Measurements from ENCODE around the gene BTBD1.
"Not testable (repeated sequence)": the region's sequence is repeated elsewhere in the genome, so short reads cannot be mapped to it uniquely, and the experiment has no call there.

The BTBD1 gene

GRCh38 chr15:83036253-83036652 lies 30.8 kb downstream of the BTBD1 start:
- Histone ChIP-seq H3K4me3 (ENCODE audit: low read depth in 1 of 2, low read length in 2 of 2) (no peak overlapping the region), H3K27me3 (ENCODE audit: insufficient read depth, low read length, poor library complexity) (no peaks in the 10 kb centered on the region), H3K9me3 (ENCODE audit: insufficient read depth, low read length, severe bottlenecking) (no peaks in the 10 kb centered on the region), H3K4me1 (ENCODE audit: insufficient read depth, low read length) (no peaks in the 10 kb centered on the region), H3K4me2 (ENCODE audit: insufficient read depth, low read length) (no peak overlapping the region), H3K79me2 (ENCODE audit: insufficient read depth, low read length) (peaks cover 87% of the 10 kb centered on the region), H3K36me3 (ENCODE audit: insufficient read depth, low read length) (peaks cover 70% of the 10 kb centered on the region), H3K9ac (ENCODE audit: low read depth, low read length) (no peak overlapping the region), H2AFZ (ENCODE audit: low read depth, low read length) (no peak overlapping the region), H3K27ac (ENCODE audit: low read length) (no peak overlapping the region), H4K20me1 (ENCODE audit: insufficient read depth, low read length) (peaks cover 10% of the 10 kb centered on the region; the same call in 1 of the 2 replicates)
- TF ChIP-seq EZH2 (IDR thresholded peaks at IDR 0.05; ENCODE audit: borderline replicate concordance, low read depth, low read length, severe bottlenecking): no peak
- TF ChIP-seq, protein P1, sequence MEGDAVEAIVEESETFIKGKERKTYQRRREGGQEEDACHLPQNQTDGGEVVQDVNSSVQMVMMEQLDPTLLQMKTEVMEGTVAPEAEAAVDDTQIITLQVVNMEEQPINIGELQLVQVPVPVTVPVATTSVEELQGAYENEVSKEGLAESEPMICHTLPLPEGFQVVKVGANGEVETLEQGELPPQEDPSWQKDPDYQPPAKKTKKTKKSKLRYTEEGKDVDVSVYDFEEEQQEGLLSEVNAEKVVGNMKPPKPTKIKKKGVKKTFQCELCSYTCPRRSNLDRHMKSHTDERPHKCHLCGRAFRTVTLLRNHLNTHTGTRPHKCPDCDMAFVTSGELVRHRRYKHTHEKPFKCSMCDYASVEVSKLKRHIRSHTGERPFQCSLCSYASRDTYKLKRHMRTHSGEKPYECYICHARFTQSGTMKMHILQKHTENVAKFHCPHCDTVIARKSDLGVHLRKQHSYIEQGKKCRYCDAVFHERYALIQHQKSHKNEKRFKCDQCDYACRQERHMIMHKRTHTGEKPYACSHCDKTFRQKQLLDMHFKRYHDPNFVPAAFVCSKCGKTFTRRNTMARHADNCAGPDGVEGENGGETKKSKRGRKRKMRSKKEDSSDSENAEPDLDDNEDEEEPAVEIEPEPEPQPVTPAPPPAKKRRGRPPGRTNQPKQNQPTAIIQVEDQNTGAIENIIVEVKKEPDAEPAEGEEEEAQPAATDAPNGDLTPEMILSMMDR (IDR thresholded peaks at IDR 0.05; ENCODE audit: borderline replicate concordance, extremely low read depth, low read length, poor library complexity, severe bottlenecking): no peak
- ATAC-seq (ENCODE audit: insufficient read depth, low read depth) (no peak; the same call in 2 of the 3 replicates), DNase-seq (no peak)

DNA sequence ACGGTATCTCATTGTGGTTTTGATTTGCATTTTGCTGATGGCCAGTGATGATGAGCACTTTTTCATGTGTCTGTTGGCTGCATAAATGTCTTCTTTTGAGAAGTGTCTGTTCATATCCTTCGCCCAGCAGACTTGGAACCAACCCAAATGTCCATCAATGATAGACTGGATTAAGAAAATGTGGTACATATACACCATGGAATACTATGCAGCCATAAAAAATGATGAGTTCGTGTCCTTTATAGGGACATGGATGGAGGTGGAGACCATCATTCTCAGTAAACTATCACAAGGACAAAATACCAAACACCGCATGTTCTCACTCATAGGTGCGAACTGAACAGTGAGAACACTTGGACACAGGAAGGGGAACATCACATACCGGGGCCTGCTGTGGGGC lies 35.8 kb downstream of the BTBD1 start:
- not testable (repeated sequence) for H3K4me3 ChIP-seq (ENCODE audit: low read depth in 1 of 2, low read length in 2 of 2); DNase-seq; H3K4me1 ChIP-seq (ENCODE audit: insufficient read depth, low read length); H3K4me2 ChIP-seq (ENCODE audit: insufficient read depth, low read length); H3K9ac ChIP-seq (ENCODE audit: low read depth, low read length); H2AFZ ChIP-seq (ENCODE audit: low read depth, low read length); H3K27me3 ChIP-seq (ENCODE audit: insufficient read depth, low read length, poor library complexity); H3K27ac ChIP-seq (ENCODE audit: low read length); H3K9me3 ChIP-seq (ENCODE audit: insufficient read depth, low read length, severe bottlenecking); ATAC-seq (ENCODE audit: insufficient read depth, low read depth); H4K20me1 ChIP-seq (ENCODE audit: insufficient read depth, low read length)
- H3K79me2 ChIP-seq (ENCODE audit: insufficient read depth, low read length): peaks cover 62% of the 10 kb centered on the region
- H3K36me3 ChIP-seq (ENCODE audit: insufficient read depth, low read length): peaks cover 69% of the 10 kb centered on the region

DNA sequence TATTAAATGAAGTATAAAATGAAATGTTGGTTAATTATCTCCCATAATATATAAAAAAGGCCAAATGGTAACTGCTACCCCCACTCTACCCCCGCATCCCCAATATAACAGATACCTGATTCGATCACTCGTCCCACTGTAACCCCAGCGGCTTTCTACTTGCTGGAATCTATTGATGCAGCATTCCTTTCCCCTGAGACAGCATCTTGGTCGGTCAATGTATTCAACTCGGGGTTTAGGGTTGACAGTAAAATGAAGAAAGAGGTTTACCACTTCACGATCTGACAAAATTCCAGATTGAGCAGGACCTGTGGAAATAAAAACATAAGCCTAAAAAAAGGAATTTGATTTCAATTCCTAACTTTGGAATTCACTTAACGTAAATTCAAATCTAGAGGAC lies 37.0 kb downstream of the BTBD1 start:
- Histone ChIP-seq H3K9me3 (ENCODE audit: insufficient read depth, low read length, severe bottlenecking) (no peaks in the 10 kb centered on the region), H4K20me1 (ENCODE audit: insufficient read depth, low read length) (no peaks in the 10 kb centered on the region; the same call in 1 of the 2 replicates), H3K36me3 (ENCODE audit: insufficient read depth, low read length) (peaks cover 67% of the 10 kb centered on the region), H3K27ac (ENCODE audit: low read length) (no peak overlapping the region), H3K79me2 (ENCODE audit: insufficient read depth, low read length) (peaks cover 53% of the 10 kb centered on the region), H3K4me1 (ENCODE audit: insufficient read depth, low read length) (no peaks in the 10 kb centered on the region), H3K4me2 (ENCODE audit: insufficient read depth, low read length) (no peak overlapping the region), H3K4me3 (ENCODE audit: low read depth in 1 of 2, low read length in 2 of 2) (no peak overlapping the region), H2AFZ (ENCODE audit: low read depth, low read length) (no peak overlapping the region), H3K27me3 (ENCODE audit: insufficient read depth, low read length, poor library complexity) (no peaks in the 10 kb centered on the region), H3K9ac (ENCODE audit: low read depth, low read length) (no peak overlapping the region)
- no peak for TF ChIP-seq EZH2 (IDR thresholded peaks at IDR 0.05; ENCODE audit: borderline replicate concordance, low read depth, low read length, severe bottlenecking)
- TF ChIP-seq, protein P1 (IDR thresholded peaks at IDR 0.05; ENCODE audit: borderline replicate concordance, extremely low read depth, low read length, poor library complexity, severe bottlenecking): no peak
- no peak for ATAC-seq (ENCODE audit: insufficient read depth, low read depth)
- no peak for DNase-seq

- Histone ChIP-seq H3K9me3 (ENCODE audit: insufficient read depth, low read length, severe bottlenecking) (no peaks in the 10 kb centered on the region), H4K20me1 (ENCODE audit: insufficient read depth, low read length) (no peaks in the 10 kb centered on the region; the same call in 1 of the 2 replicates), H3K36me3 (ENCODE audit: insufficient read depth, low read length) (peaks cover 51% of the 10 kb centered on the region), H3K9ac (ENCODE audit: low read depth, low read length) (no peak overlapping the region), H3K27ac (ENCODE audit: low read length) (no peak overlapping the region), H3K79me2 (ENCODE audit: insufficient read depth, low read length) (peaks cover 2% of the 10 kb centered on the region; the same call in 1 of the 2 replicates), H3K27me3 (ENCODE audit: insufficient read depth, low read length, poor library complexity) (no peaks in the 10 kb centered on the region), H3K4me1 (ENCODE audit: insufficient read depth, low read length) (peaks cover 9% of the 10 kb centered on the region), H2AFZ (ENCODE audit: low read depth, low read length) (no peak overlapping the region), H3K4me3 (ENCODE audit: low read depth in 1 of 2, low read length in 2 of 2) (no peak overlapping the region), H3K4me2 (ENCODE audit: insufficient read depth, low read length) (no peak overlapping the region)
- TF ChIP-seq, protein P1 (IDR thresholded peaks at IDR 0.05; ENCODE audit: borderline replicate concordance, extremely low read depth, low read length, poor library complexity, severe bottlenecking): no peak
- no peak for TF ChIP-seq EZH2 (IDR thresholded peaks at IDR 0.05; ENCODE audit: borderline replicate concordance, low read depth, low read length, severe bottlenecking)
- DNase-seq (no peak), ATAC-seq (ENCODE audit: insufficient read depth, low read depth) (no peak)
These were observed 48.6 kb downstream of the BTBD1 start for GRCh38 chr15:83018436-83018835.
